Measurements from ENCODE around the gene CCDC8.

Gene CCDC8

GRCh38 chr19:46368116-46368515, 45.2 kb downstream of the CCDC8 start:
- DNase-seq (ENCODE audit: low read depth), result no peak
- no peak overlapping the region for H3K4me3 ChIP-seq (ENCODE audit: low read depth, low read length)

- no peak for DNase-seq (ENCODE audit: low read depth)
- H3K4me3 ChIP-seq (ENCODE audit: low read depth, low read length), result no peak overlapping the region
Measured at GRCh38 chr19:46367426-46367825, 45.9 kb downstream of the CCDC8 start.

GRCh38 chr19:46366620-46367292, 46.6 kb downstream of the CCDC8 start:
- no peak overlapping the region for H3K4me3 ChIP-seq (ENCODE audit: low read depth, low read length)
- no peak for DNase-seq (ENCODE audit: low read depth)

GRCh38 chr19:46365561-46365960, 47.8 kb downstream of the CCDC8 start:
- no peak overlapping the region for H3K4me3 ChIP-seq (ENCODE audit: low read depth, low read length)
- no peak for DNase-seq (ENCODE audit: low read depth)

- H3K4me3 ChIP-seq (ENCODE audit: low read depth, low read length), result no peak overlapping the region
Measured at GRCh38 chr19:46364359-46364758, 49.0 kb downstream of the CCDC8 start.

GRCh38 chr19:46361915-46362314, 51.4 kb downstream of the CCDC8 start:
- DNase-seq (ENCODE audit: low read depth), result no peak
- H3K4me3 ChIP-seq (ENCODE audit: low read depth, low read length), result no peak overlapping the region

More at GRCh38 chr19:46364359-46364758, 49.0 kb downstream of the CCDC8 start:
- DNase-seq (ENCODE audit: low read depth), result no peak

All from skeletal muscle cell (primary cell).